ENCODE measurements around the gene SULF2.

The SULF2 gene

GRCh38 chr20:47667531-47668312, 117.6 kb downstream of the SULF2 start:
- DNase-seq = no peak

- no peak for DNase-seq
Observed at GRCh38 chr20:47667086-47667485, 118.2 kb downstream of the SULF2 start.

DNA sequence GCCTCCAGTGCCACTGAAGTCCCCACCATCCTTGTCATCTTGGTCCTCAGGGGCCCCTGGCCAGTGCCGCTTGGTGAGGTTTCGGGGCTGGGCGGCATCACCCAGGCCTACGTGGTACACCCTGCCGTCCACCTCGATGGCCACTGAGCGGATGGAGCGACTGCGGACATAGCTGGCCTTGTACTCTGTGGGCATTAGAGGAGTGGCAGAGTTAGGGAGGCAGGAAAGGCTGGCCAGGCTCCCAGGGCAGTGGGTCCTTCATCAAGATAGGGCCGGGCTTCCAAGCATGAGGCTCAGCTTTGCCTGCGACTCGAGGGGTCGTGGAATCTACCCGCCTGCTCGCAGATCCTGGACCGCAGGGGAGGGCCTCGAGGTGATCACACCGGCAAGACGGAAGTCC, 119.0 kb downstream of the SULF2 start:
- DNase-seq = no peak

GRCh38 chr20:47665221-47665991, 119.9 kb downstream of the SULF2 start:
- no peak for DNase-seq

DNA sequence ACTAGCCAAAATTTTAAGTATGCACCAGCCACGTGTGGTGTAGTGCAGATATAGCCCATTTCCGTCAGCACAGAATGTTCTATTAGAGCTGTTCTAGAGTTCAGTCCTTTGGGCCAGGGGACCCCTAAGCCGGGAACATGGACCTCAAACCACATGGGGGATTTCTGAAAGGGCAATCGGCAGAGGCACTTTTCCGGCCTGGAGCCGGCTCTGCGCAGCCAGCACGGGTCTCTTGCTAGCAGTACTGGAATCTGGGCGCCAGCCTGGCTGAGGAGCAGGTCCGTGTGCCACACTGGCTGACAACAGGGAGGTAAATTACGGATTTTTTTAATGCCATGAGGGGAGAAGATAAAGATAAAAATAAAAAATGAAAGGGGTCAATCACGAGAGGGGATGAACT, 120.5 kb downstream of the SULF2 start:
- DNase-seq = no peak

DNA sequence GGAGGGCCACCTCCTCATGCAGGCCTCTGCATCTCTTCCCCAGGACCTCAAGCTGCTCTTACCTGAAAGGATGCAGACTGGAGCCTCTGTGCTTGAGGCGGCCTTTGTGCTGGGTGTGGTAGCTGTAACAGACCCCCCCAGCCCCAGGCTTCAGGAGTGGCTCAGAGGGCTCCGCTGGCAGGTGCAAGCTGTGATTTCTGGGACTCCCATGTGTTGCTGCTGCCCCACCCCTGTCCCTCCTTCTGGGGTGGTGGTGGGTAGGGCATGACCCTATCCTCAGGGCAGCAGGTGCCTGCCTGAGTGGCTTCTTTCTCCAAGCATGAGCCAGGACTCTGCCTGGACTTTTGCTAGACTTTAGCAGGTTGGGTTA, 121.2 kb downstream of the SULF2 start:
- DNase-seq = no peak

GRCh38 chr20:47663354-47664067, 121.8 kb downstream of the SULF2 start:
- DNase-seq = peak; percentile 77

GRCh38 chr20:47662483-47663353, 122.6 kb downstream of the SULF2 start:
- no peak for DNase-seq

- no peak for DNase-seq
Observed at GRCh38 chr20:47661714-47662113, 123.6 kb downstream of the SULF2 start.

DNA sequence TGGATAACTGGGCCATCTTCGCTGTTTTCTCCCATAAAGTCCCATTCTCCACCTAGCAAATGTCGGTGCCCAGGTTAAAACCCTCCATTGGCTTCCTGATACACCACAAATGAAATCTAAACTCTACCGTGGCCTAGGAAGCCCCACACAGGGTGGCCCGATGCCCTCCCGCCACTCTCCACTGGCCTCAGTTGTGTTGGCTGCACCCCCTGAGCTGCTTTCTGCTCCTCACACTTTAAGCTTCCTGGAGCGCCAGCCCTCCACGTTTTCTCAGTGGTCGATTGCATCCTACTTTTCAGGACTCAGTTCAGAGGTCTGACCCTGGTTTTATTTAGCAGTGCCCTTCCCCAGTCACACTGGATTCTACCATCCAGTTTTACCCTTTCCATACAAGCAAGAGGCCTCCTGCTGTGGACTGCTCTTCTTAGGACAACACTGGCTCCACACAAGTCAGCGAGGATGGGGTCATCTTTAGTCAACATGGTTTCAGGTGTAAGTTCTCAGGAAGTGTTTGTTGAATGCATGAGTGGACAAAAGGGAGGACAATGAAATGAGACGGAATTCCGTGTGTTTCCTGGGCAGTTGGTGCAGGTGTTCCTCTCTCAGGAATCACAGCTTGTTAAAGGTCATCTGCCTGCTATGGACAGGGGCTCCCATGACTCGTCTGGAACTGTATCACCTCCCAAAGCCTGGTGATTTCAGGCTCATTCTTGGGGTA, 124.1 kb downstream of the SULF2 start:
- DNase-seq = no peak

DNA sequence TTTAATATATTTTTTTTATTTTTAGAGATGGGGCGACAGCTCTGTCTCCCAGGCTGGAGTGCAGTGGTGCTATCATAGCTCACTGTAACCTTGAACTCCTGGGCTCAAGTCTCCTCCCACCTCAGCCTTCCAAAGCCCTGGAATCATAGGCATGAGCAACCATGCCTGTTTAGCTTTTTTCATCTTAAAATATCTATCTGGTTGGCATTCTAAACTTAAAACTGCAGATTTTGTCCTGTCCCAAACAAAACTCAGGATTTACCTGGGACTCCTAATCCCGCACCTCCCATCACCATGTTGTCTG, 124.7 kb downstream of the SULF2 start:
- no peak for DNase-seq

GRCh38 chr20:47659904-47660601, 125.2 kb downstream of the SULF2 start:
- no peak for DNase-seq

- DNase-seq = no peak
Observed at GRCh38 chr20:47656318-47656717, 129.0 kb downstream of the SULF2 start.

GRCh38 chr20:47655635-47656034, 129.6 kb downstream of the SULF2 start:
- no peak for DNase-seq

DNA sequence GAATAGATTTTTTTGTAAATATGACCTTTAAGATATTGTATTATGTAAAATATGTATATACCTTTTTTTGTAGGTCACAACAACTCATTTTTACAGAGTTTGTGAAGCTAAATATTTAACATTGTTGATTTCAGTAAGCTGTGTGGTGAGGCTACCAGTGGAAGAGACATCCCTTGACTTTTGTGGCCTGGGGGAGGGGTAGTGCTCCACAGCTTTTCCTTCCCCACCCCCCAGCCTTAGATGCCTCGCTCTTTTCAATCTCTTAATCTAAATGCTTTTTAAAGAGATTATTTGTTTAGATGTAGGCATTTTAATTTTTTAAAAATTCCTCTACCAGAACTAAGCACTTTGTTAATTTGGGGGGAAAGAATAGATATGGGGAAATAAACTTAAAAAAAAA, 130.9 kb downstream of the SULF2 start:
- no peak for DNase-seq

GRCh38 chr20:47653869-47654268, 131.4 kb downstream of the SULF2 start:
- DNase-seq = no peak

GRCh38 chr20:47652794-47653193, 132.5 kb downstream of the SULF2 start:
- no peak for DNase-seq

DNA sequence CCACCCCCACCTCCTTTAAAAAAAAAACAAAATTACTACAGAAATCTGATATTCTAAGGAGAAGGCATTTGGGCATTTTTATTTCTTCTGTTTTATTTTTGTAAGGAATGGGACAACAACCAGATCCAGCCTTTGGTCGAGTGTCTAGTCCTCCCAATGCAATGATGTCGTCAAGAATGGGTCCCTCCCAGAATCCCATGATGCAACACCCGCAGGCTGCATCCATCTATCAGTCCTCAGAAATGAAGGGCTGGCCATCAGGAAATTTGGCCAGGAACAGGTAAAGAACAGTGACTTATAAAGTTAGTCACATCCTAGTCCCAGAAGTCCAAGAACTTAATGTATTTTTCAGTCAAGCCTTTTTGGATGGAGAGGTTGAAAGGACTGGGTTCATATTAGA, 133.0 kb downstream of the SULF2 start:
- DNase-seq = no peak

DNA sequence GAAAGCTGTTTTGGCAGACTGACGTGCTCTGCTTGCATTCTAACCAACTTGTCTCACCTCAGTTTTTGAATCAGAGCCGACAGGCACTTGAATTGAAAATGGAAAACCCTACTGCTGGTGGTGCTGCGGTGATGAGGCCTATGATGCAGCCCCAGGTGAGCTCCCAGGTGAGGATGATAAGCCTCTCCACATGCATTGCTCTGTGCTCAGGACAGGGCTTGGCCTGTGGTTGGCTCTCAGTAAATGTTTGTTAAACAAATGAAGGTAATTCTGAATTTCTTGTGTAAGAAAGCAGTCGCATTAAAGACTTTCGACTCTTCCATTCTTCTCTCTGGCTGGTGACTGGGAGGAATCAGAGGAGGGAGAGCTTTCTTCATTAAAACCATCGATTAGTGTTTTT, 136.3 kb downstream of the SULF2 start:
- no peak for DNase-seq

DNA sequence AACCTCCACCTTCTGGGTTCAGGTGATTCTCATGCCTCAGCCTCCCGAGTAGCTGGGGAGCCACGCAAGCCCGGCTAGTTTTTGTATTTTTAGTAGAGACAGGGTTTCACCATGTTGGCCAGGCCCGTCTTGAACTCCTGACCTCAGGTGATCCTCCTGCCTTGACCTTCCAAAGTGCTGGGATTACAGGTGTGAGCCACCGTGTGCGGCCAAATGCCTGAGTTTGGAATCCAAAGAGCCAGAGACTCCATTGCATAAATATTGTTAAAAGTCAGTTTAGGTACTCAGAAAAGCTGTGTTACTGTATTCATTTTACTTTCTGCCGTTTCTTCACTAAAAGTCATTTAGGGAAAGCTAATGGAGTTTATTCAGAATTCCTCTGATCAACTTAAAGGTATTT, 137.3 kb downstream of the SULF2 start:
- no peak for DNase-seq

DNA sequence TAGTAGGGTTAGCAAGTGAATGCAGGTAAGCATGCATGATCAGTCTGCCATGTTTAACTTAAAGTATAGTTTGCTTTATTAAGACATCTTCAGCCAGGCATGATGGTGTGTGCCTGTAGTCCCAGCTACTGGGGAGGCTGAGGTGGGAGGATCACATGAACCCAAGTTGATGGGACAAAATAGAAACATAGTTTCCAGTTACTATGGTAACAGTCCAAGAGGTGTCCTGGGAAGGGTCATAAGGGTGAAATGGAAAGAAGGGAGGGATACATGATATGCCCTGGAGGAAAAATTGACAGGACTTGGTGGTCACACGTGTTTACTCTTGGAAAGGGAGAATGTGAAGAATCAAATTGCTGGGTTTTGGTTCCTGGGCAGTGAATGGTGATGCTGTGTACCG, 139.6 kb downstream of the SULF2 start:
- no peak for DNase-seq

DNA sequence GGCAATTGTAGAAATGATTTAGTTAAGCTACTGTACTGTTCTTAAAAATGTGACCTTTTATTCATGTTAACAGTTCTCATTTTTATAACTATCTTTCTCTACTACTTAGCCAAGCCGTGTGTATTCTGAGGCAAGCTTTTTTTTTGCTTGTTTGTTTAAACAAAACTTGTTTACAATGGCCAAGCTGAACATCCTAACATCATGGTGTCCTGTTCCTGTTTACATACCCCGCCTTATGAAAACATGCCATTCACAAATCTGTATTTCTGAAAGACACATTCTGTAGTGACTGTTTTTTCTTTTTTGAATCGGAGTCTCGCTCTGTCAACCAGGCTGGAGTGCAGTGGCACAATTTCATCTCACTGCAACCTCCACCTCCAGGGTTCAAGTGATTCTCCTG, 142.7 kb downstream of the SULF2 start:
- no peak for DNase-seq
